K562 (cell line): ENCODE measurements around the gene FAM167B. TPM values are rescaled to one million over a fixed set of nuclear protein-coding genes. Genes with fewer than 3 reads are reported as not detected.

Experiments
- BRF2 ChIP-seq: IDR thresholded peaks from 3 replicates; pipeline ENCODE4 v1.6.1; 2011; ENCODE audit warnings: borderline replicate concordance, mild to moderate bottlenecking; ENCODE audit not compliant: insufficient read length, insufficient read depth
- GABPA ChIP-seq: fragments of 200-800 bp; sonication (Bioruptor generic); conservative IDR thresholded peaks from 2 replicates; pipeline ENCODE4 v1.6.1; 2016; ENCODE audit warnings: low read depth, missing genetic modification characterization, missing compliant biosample characterization
- MGA ChIP-seq: fragments of 450-650 bp; IDR thresholded peaks from 2 replicates; pipeline ENCODE4 v1.6.1; 2016; ENCODE audit warnings: mild to moderate bottlenecking, moderate library complexity
- PTTG1 ChIP-seq: fragments of 450-650 bp; IDR thresholded peaks from 2 replicates; pipeline ENCODE4 v1.6.1; 2016; ENCODE audit warnings: low read depth, mild to moderate bottlenecking, missing genetic modification characterization, missing compliant biosample characterization
- U2AF1 ChIP-seq: fragments of 200-400 bp; formaldehyde crosslinking; optimal IDR thresholded peaks from 2 replicates; pipeline ENCODE3; 2017; ENCODE audit warnings: mild to moderate bottlenecking, low read depth, low read length, moderate library complexity
- UBTF ChIP-seq, 2 experiments: IDR thresholded peaks; 2 replicates each; pipeline ENCODE4 v1.6.1; 2012; ENCODE audit warnings: improper control_type of control experiment in 2 of 2, low read depth in 2 of 2, low read length in 2 of 2, borderline replicate concordance in 1 of 2
- ZBTB5 ChIP-seq: fragments of 450-650 bp; IDR thresholded peaks from 2 replicates; pipeline ENCODE4 v1.6.1; 2017; ENCODE audit warnings: antibody characterized with exemption
- ZNF561 ChIP-seq: fragments of 450-650 bp; formaldehyde crosslinking; conservative IDR thresholded peaks from 2 replicates; pipeline ENCODE4 v1.4.0; 2020; ENCODE audit warnings: mild to moderate bottlenecking, moderate library complexity
- polyA plus RNA-seq, 8 experiments: library from polyadenylated mRNA; depleted of rRNA in 4 of 8; stranded (reverse) in 5 of 8; unstranded in 3 of 8; fragments of >200 nt; fragmentation: Nextera tagmentation in 2 of 8; fragmentation: Illumina TruSeq in 1 of 8; extraction: Ambion mirVana in 2 of 8; extraction: Trizol in 1 of 8; gene quantifications; 2 replicates each; pipeline versions ENCODE4 v1.2.1 to v1.2.3, GENCODE V29; 2011 to 2014; ENCODE audit warnings: inconsistent platforms in 1 of 8, missing spikeins in 1 of 8
- total RNA-seq, 7 experiments: library from RNA; depleted of rRNA in 6 of 7; stranded (reverse); fragments of >200 nt in 6 of 7; fragmentation: Illumina TruSeq in 2 of 7; extraction: Trizol in 2 of 7; gene quantifications; 2 replicates each; pipeline versions ENCODE4 v1.2.1 to v1.2.3, GENCODE V29; 2011 to 2021; ENCODE audit warnings: low replicate concordance in 1 of 7

Gene FAM167B
- total and polyA plus RNA-seq, 9 of the 15 experiments (the other 6 are each of a cell fraction or from before 2014, with no cell fraction given) = not detected

GRCh38 chr1:32291708-32292538 lies 44.9 kb downstream of the FAM167B start, which contains the start of gene HDAC1 (continued):
- TF ChIP-seq U2AF1 (peak; percentile 67), ZBTB5 (peak; percentile 78; the same call in 1 of the 2 replicates), UBTF (IDR thresholded peaks at IDR 0.05; ENCODE audit: borderline replicate concordance in 1 of 2, low read depth in 2 of 2, low read length in 2 of 2) (peak; percentile 60 to 88; a peak in 1 of 4 replicates), PTTG1 (tag) (no peak), GABPA (tag) (peak; percentile 85), MGA (peak; percentile 95), BRF2 (no peak), ZNF561 (CRISPR knock-in tag) (no peak)
